HepG2 (cell line): ENCODE data around the gene CERS1. TPM values are rescaled to one million over a fixed set of nuclear protein-coding genes. Genes with fewer than 3 reads are reported as not detected.

ENCODE experiments used
- ATAC-seq: fragments of 200-7000 bp; cut with Tn5 transposase; 3 replicates; pipeline ENCODE4 v1.9.1; 2020; ENCODE audit warnings: mild to moderate bottlenecking, moderate library complexity
- BruUV-seq: library from RNA; stranded (reverse); fragments of 400-500 nt; replicated peaks from 2 replicates; lab custom pipeline; 2021; lab: Mats Ljungman, UMichigan
- CTCF ChIA-PET: fragments of 300-600 bp; formaldehyde crosslinking; extraction: SDS; loops from one replicate; lab custom pipeline; 2021; ENCODE audit warnings: low total read pairs, inconsistent platforms, low intra/inter-chr PET ratio; lab: Yijun Ruan, JAX
- POLR2A ChIA-PET: fragments of 350-600 bp; sonication (Branson Sonifier 250); formaldehyde crosslinking; loops from one replicate; lab custom pipeline; 2020; ENCODE audit warnings: antibody characterized with exemption, inconsistent platforms; lab: Yijun Ruan, JAX
- DNase-seq: peaks from one replicate; pipeline ENCODE4 v3.0.0-alpha.2; 2015; ENCODE audit warnings: low spot score
- FAIRE-seq: peaks from 3 replicates; lab custom pipeline; 2011; peaks lifted over from hg19 to GRCh38; lab: Jason Lieb, UNC
- H2AFZ ChIP-seq: one replicate; pipeline ENCODE4 v1.6.1; 2011; ENCODE audit warnings: low read length, inconsistent platforms
- H3K27ac ChIP-seq: fragments of 300-600 bp; 3 replicates; pipeline ENCODE4 v1.8.0; 2011; ENCODE audit warnings: mixed run types, mild to moderate bottlenecking, mixed read lengths, low read length, inconsistent platforms; ENCODE audit not compliant: insufficient read depth; ENCODE audit errors: extremely low read length
- H3K27me3 ChIP-seq, 2 experiments: fragments of 200-600 bp in 1 of 2; 2 replicates in 1 of 2; 3 replicates in 1 of 2; pipeline versions ENCODE4 v1.6.0 to v1.8.0; 2011; ENCODE audit warnings: low read length in 2 of 2, mild to moderate bottlenecking in 2 of 2, moderate library complexity in 2 of 2, inconsistent platforms in 1 of 2; ENCODE audit not compliant: insufficient read depth in 2 of 2, control insufficient read depth in 1 of 2
- H3K36me3 ChIP-seq, 2 experiments: fragments of 200-600 bp in 1 of 2; replicated peaks in 1 of 2; 2 replicates in 1 of 2; 3 replicates in 1 of 2; pipeline versions ENCODE4 v1.5.1 to v1.8.0; 2011; ENCODE audit warnings: low read length in 2 of 2, inconsistent platforms in 1 of 2; ENCODE audit not compliant: insufficient read depth in 2 of 2, control insufficient read depth in 1 of 2
- H3K4me1 ChIP-seq: 2 replicates; pipeline ENCODE4 v1.5.1; 2012; ENCODE audit warnings: low read length, inconsistent platforms; ENCODE audit not compliant: insufficient read depth
- H3K4me2 ChIP-seq: 2 replicates; pipeline ENCODE4 v1.6.0; 2011; ENCODE audit warnings: low read depth, low read length, inconsistent platforms
- H3K4me3 ChIP-seq, 3 experiments: fragments of 200-600 bp in 1 of 3; sonication (generic), shearing (Covaris generic) in 1 of 3; replicated peaks in 1 of 3; 2 replicates each; pipeline ENCODE4 v1.5.1; 2011 to 2016; ENCODE audit warnings: low read length in 3 of 3, inconsistent platforms in 2 of 3, low read depth in 2 of 3, mild to moderate bottlenecking in 2 of 3, control low read depth in 1 of 3, mixed read lengths in 1 of 3; ENCODE audit not compliant: insufficient read depth in 1 of 3
- H3K79me2 ChIP-seq: one replicate; pipeline ENCODE4 v1.6.1; 2011; ENCODE audit warnings: low read length, inconsistent platforms; ENCODE audit not compliant: insufficient read depth
- H3K9ac ChIP-seq: 2 replicates; pipeline ENCODE4 v1.6.0; 2011; ENCODE audit warnings: mild to moderate bottlenecking, low read depth, low read length, inconsistent platforms; ENCODE audit not compliant: insufficient read depth
- H3K9me3 ChIP-seq: 2 replicates; pipeline ENCODE4 v1.5.1; 2012; ENCODE audit warnings: mild to moderate bottlenecking, low read length
- H4K20me1 ChIP-seq: 2 replicates; pipeline ENCODE4 v1.6.0; 2011; ENCODE audit warnings: inconsistent platforms, mild to moderate bottlenecking, low read length, moderate library complexity; ENCODE audit not compliant: insufficient read depth
- ASH2L ChIP-seq: fragments of 300-600, 200-600 bp; sonication (generic); IDR thresholded peaks from 2 replicates; pipeline ENCODE4 v1.7.0; 2017; ENCODE audit warnings: low read depth, mild to moderate bottlenecking, moderate library complexity, mixed read lengths, low read length; ENCODE audit not compliant: insufficient read length
- HNRNPL ChIP-seq: fragments of 200-400 bp; formaldehyde crosslinking; IDR thresholded peaks from 2 replicates; pipeline ENCODE4 v1.6.1; 2017; ENCODE audit warnings: mild to moderate bottlenecking, low read depth, low read length
- JUN ChIP-seq: sonication (generic); formaldehyde crosslinking; IDR thresholded peaks from 2 replicates; pipeline ENCODE4 v1.4.0; 2020; ENCODE audit warnings: mild to moderate bottlenecking, missing genetic modification reagents
- NAIF1 ChIP-seq: sonication (generic); formaldehyde crosslinking; IDR thresholded peaks from 2 replicates; pipeline ENCODE4 v1.5.0; 2020; ENCODE audit warnings: mild to moderate bottlenecking, missing genetic modification reagents, borderline replicate concordance
- NFRKB ChIP-seq: fragments of 450-650 bp; IDR thresholded peaks from 2 replicates; pipeline ENCODE4 v1.6.1; 2017
- RARA ChIP-seq: IDR thresholded peaks from 2 replicates; pipeline ENCODE4 v1.6.1; 2016; ENCODE audit warnings: missing genetic modification reagents, missing compliant biosample characterization
- TP53 ChIP-seq: sonication (generic); formaldehyde crosslinking; conservative IDR thresholded peaks from 2 replicates; pipeline ENCODE4 v1.4.0; 2020; ENCODE audit warnings: missing genetic modification reagents
- ZBTB38 ChIP-seq: sonication (generic); formaldehyde crosslinking; IDR thresholded peaks from 2 replicates; pipeline ENCODE4 v1.5.1; 2020; ENCODE audit warnings: mild to moderate bottlenecking, missing genetic modification reagents
- ZNF329 ChIP-seq: sonication (generic); formaldehyde crosslinking; IDR thresholded peaks from 2 replicates; pipeline ENCODE4 v1.9.0; 2021; ENCODE audit warnings: low read depth, mild to moderate bottlenecking, missing genetic modification reagents
- ZNF607 ChIP-seq: sonication (generic); formaldehyde crosslinking; IDR thresholded peaks from 2 replicates; pipeline ENCODE4 v1.5.1; 2020; ENCODE audit warnings: missing genetic modification reagents, mild to moderate bottlenecking, borderline replicate concordance
- ZNF724P ChIP-seq: sonication (generic); formaldehyde crosslinking; IDR thresholded peaks from 2 replicates; pipeline ENCODE4 v1.8.0; 2022; ENCODE audit warnings: missing genetic modification reagents, borderline replicate concordance
- ZNF773 ChIP-seq: sonication (generic); formaldehyde crosslinking; IDR thresholded peaks from 2 replicates; pipeline ENCODE4 v1.4.0; 2020; ENCODE audit warnings: missing genetic modification reagents, borderline replicate concordance
- WGBS: methylation state at CpG from one replicate; pipeline ENCODE4 v1.1.6; 2017; ENCODE audit warnings: low lambda C conversion rate; 5-methylcytosine and 5-hydroxymethylcytosine counted together
- in situ Hi-C: cut with HindIII; loops from 2 replicates; pipeline ENCODE4 v1.10.0; 2017; ENCODE audit warnings: low pct_unique_long_range_greater_than_20kb; ENCODE audit not compliant: extremely low pct_ligation_motif_present
- intact Hi-C: fragments of 100-400 bp; cut with micrococcal nuclease; formaldehyde crosslinking; loops from one replicate; pipeline ENCODE4 v1.10.0; 2022; ENCODE audit not compliant: unreplicated experiment
- polyA plus RNA-seq, 8 experiments: library from polyadenylated mRNA; depleted of rRNA in 3 of 8; stranded (reverse) in 7 of 8; unstranded in 1 of 8; fragments of >200 nt; fragmentation: Illumina TruSeq in 4 of 8; extraction: Trizol in 4 of 8; gene quantifications; 2 replicates each; pipeline versions ENCODE4 v1.2.1 to v1.2.3, GENCODE V29; 2011 to 2016; ENCODE audit warnings: low read depth in 4 of 8, missing spikeins in 1 of 8, mixed read lengths in 1 of 8; ENCODE audit not compliant: insufficient read depth in 1 of 8
- total RNA-seq, 5 experiments: library from RNA; depleted of rRNA; stranded (reverse); fragments of >200 nt; fragmentation: Illumina TruSeq; extraction: Trizol; gene quantifications; 2 replicates each; pipeline ENCODE4 v1.2.3, GENCODE V29; 2016; ENCODE audit warnings: low read depth in 1 of 5
- TF ChIP-seq, protein P1 (sequence below): sonication (generic); formaldehyde crosslinking; IDR thresholded peaks from 2 replicates; pipeline ENCODE4 v1.4.0; 2020; ENCODE audit warnings: missing genetic modification reagents
- TF ChIP-seq, protein P2 (sequence below): sonication (generic); formaldehyde crosslinking; conservative IDR thresholded peaks from 2 replicates; pipeline ENCODE4 v1.5.0; 2020; ENCODE audit warnings: missing genetic modification reagents

CERS1 gene
- total and polyA plus RNA-seq, 2 of the 13 experiments (the other 11 are each of a cell fraction or from before 2014, with no cell fraction given), result 4.6 to 9.8 TPM

DNA sequence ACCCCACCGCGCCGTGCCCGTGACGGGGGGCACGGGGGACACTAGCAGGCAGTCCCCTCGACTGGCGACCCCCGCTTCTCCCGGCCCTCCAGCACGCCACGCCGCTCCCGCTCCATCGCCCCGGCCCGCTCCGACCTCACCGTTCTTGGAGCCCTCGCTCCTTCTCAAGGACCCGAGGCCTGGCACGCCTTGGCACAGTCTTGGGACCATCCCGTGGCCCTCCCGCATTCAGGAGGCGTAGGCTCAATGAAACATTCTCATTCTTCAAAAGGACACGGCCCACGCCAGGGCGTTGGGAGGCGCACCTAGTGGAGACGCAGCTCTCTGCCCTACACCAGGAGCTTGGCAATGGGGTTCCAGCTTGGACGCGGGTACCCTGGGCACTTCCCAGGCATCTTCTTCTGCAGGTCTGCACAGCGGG lies 473 bp upstream of the CERS1 start:
- H2AFZ ChIP-seq, result no peak overlapping the region
- no peak overlapping the region for H3K9ac ChIP-seq
- no peak overlapping the region for H3K4me2 ChIP-seq
- ChIA-PET POLR2A (interaction anchor here (2.5 kb wide), 1 partner anchor 23 kb away, joined by 11 read pairs; the partner anchor contains the start of genes COPE and DDX49), CTCF (interaction anchor here (2.4 kb wide), 1 partner anchor 91 kb away, joined by 24 read pairs; no protein-coding TSS in a partner anchor)
- H3K9me3 ChIP-seq, result no peaks in the 10 kb centered on the region
- H4K20me1 ChIP-seq, result no peaks in the 10 kb centered on the region
- no TSS peak for BruUV-seq
- peaks cover 23% of the 10 kb centered on the region for H3K4me1 ChIP-seq
- in situ Hi-C loops, result loop anchor here (10.0 kb wide), 1 partner anchor 88 kb away; no protein-coding TSS in a partner anchor
- TF ChIP-seq HNRNPL, result peak; percentile 86
- TF ChIP-seq, protein P1, sequence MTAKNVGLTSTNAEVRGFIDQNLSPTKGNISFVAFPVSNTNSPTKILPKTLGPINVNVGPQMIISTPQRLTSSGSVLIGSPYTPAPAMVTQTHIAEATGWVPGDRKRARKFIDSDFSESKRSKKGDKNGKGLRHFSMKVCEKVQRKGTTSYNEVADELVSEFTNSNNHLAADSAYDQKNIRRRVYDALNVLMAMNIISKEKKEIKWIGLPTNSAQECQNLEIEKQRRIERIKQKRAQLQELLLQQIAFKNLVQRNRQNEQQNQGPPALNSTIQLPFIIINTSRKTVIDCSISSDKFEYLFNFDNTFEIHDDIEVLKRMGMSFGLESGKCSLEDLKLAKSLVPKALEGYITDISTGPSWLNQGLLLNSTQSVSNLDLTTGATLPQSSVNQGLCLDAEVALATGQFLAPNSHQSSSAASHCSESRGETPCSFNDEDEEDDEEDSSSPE (CRISPR knock-in tag), result no peak
- TF ChIP-seq, all 625 proteins: peak for 1
- ATAC-seq (no peak), FAIRE-seq (no peak), DNase-seq (no peak)
- no peaks in the 10 kb centered on the region; a peak in 1 of 5 replicates for H3K27me3 ChIP-seq
- H3K36me3 ChIP-seq, result peaks cover 1 to 7% of the 10 kb centered on the region in 2 experiments; a peak in 2 of 5 replicates
- no peaks in the 10 kb centered on the region for H3K79me2 ChIP-seq
- WGBS, result 87% methylated on average over 31 of the region's 33 CpGs
- no peak overlapping the region for H3K27ac ChIP-seq
- H3K4me3 ChIP-seq, result no peak overlapping the region; a peak in 1 of 6 replicates
- intact Hi-C loops, result no loop called here

DNA sequence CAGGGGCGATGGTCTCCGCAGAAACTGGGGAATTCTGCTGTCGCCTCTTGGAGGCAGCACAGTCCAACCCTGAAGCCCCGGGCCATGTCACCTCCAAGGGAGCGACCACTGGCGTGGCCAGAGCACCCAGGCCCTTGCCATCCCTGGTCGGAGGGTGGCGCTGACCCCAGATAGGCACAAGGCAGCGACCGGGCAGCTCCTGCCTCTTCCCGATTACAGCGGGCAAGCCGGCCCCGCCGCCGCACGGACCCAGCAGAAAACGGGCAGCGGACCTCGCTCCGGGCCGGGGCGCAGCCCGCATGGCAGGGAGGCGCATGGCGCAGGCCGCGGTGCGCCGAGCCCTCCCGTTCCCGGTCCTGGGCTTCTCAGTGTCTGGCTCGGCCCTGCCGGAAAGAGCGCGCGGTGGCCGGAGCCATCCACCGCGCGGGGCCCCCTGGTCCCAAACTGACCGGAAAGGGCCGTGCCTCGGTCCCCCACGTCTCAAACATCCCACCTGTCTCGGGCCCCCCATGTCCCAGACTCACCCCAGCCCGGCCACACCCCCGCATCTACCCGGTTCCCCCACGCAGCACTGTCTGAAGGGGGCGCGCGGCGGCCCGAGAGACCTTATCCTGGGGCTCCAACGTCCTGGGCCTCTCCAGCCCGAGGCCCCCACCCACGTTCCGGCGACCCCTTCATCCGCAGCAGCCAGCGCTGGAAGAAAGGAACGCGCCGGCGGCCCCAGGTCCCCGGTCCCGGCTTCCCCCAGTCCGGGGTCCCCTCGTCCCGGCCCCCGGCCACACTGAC lies 727 bp downstream of the CERS1 start:
- Histone ChIP-seq H3K27ac (no peak overlapping the region), H3K9me3 (no peaks in the 10 kb centered on the region), H3K79me2 (no peaks in the 10 kb centered on the region), H3K9ac (peak overlapping the region; percentile 48), H3K4me1 (peaks cover 23% of the 10 kb centered on the region), H3K4me3 (peak overlapping the region; percentile 46 to 75 (median 70); a peak in 5 of 6 replicates), H3K27me3 (no peaks in the 10 kb centered on the region; a peak in 1 of 5 replicates), H2AFZ (no peak overlapping the region), H3K36me3 (peaks cover 1 to 2% of the 10 kb centered on the region in 2 experiments; a peak in 2 of 5 replicates), H4K20me1 (no peaks in the 10 kb centered on the region), H3K4me2 (peak overlapping the region; percentile 81)
- DNase-seq (peak; percentile 79), ATAC-seq (peak; percentile 91), FAIRE-seq (peak; percentile 39)
- no TSS peak for BruUV-seq
- ChIA-PET POLR2A (interaction anchor here (0.7 to 2.5 kb wide), 3 partner anchors 13 to 92 kb away, joined by 3 to 11 read pairs (median 7); partner anchors contain the start of genes COPE and DDX49), CTCF (interaction anchor here (0.9 to 2.4 kb wide), 2 partner anchors 90 to 92 kb away, joined by 3 to 24 read pairs; no protein-coding TSS in a partner anchor)
- in situ Hi-C loops, result loop anchor here (10.0 kb wide), 1 partner anchor 90 kb away; no protein-coding TSS in a partner anchor
- WGBS, result 0% methylated on average over 7 of the region's 72 CpGs
- intact Hi-C loops, result loop anchor here (1.0 kb wide), 1 partner anchor 91 kb away; no protein-coding TSS in a partner anchor
- TF ChIP-seq ASH2L, result no peak
- TF ChIP-seq TP53 (CRISPR knock-in tag), result no peak
- TF ChIP-seq ZNF607, result peak; percentile 62; the same call in 1 of the 2 replicates
- peak; percentile 15; the same call in 1 of the 2 replicates for TF ChIP-seq ZBTB38
- no peak for TF ChIP-seq ZNF724P
- no peak for TF ChIP-seq JUN (CRISPR knock-in tag)
- no peak for TF ChIP-seq NFRKB
- no peak for TF ChIP-seq NAIF1
- TF ChIP-seq, protein P2, sequence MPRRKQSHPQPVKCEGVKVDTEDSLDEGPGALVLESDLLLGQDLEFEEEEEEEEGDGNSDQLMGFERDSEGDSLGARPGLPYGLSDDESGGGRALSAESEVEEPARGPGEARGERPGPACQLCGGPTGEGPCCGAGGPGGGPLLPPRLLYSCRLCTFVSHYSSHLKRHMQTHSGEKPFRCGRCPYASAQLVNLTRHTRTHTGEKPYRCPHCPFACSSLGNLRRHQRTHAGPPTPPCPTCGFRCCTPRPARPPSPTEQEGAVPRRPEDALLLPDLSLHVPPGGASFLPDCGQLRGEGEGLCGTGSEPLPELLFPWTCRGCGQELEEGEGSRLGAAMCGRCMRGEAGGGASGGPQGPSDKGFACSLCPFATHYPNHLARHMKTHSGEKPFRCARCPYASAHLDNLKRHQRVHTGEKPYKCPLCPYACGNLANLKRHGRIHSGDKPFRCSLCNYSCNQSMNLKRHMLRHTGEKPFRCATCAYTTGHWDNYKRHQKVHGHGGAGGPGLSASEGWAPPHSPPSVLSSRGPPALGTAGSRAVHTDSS (CRISPR knock-in tag), result no peak
- peak; percentile 71; the same call in 1 of the 2 replicates for TF ChIP-seq ZNF329
- no peak for TF ChIP-seq ZNF773 (CRISPR knock-in tag)
- TF ChIP-seq RARA (CRISPR knock-in tag), result no peak
